Measurements from ENCODE around the gene SPG21.

GRCh38 chr15:64921711-64922110, 68.0 kb downstream of the SPG21 start:
- TF ChIP-seq FOXP2 (optimal IDR thresholded peaks at IDR 0.05; ENCODE audit: borderline replicate concordance, extremely low read depth, extremely low read length, insufficient read depth) = no peak
- no peak for TF ChIP-seq POLR2AphosphoS5 (IDR thresholded peaks at IDR 0.05; ENCODE audit: low read depth, low read length)
- no peak for TF ChIP-seq TAF1 (IDR thresholded peaks at IDR 0.05; ENCODE audit: borderline replicate concordance, insufficient read depth, low read length)

Data from PFSK-1 (cell line).